GM23338 (cell line): ENCODE results near the gene GRWD1. TPM values are rescaled to one million over a fixed set of nuclear protein-coding genes. Genes with fewer than 3 reads are reported as not detected.

Experiments
- ATAC-seq: fragments of 200-7000 bp; cut with Tn5 transposase; 3 replicates; pipeline ENCODE4 v1.9.1; 2020
- DNase-seq: peaks from one replicate; pipeline ENCODE4 v3.0.0-alpha.2; 2015; ENCODE audit warnings: low spot score
- H2AFZ ChIP-seq: fragments of 200-600 bp; sonication (generic); 2 replicates; pipeline ENCODE4 v1.8.0; 2016; ENCODE audit warnings: antibody characterized with exemption, mild to moderate bottlenecking, moderate library complexity
- H3F3A ChIP-seq: fragments of 200-600 bp; sonication (generic); replicated peaks from 2 replicates; pipeline ENCODE4 v1.8.0; 2017; ENCODE audit warnings: antibody characterized with exemption, mixed run types, low read depth
- H3K27ac ChIP-seq: fragments of 200-600 bp; sonication (generic); 2 replicates; pipeline ENCODE4 v1.6.1; 2016; ENCODE audit warnings: low read depth
- H3K27me3 ChIP-seq: fragments of 200-600 bp; sonication (generic); 2 replicates; pipeline ENCODE4 v1.8.0; 2016; ENCODE audit warnings: mild to moderate bottlenecking, mixed run types, moderate library complexity; ENCODE audit not compliant: insufficient read depth
- H3K36me3 ChIP-seq: fragments of 200-600 bp; sonication (generic); 2 replicates; pipeline ENCODE4 v1.8.0; 2016; ENCODE audit warnings: mild to moderate bottlenecking; ENCODE audit not compliant: insufficient read depth
- H3K4me1 ChIP-seq: fragments of 200-600 bp; sonication (generic); 2 replicates; pipeline ENCODE4 v1.8.0; 2016; ENCODE audit warnings: mild to moderate bottlenecking, moderate library complexity; ENCODE audit not compliant: insufficient read depth
- H3K4me2 ChIP-seq: fragments of 200-600 bp; sonication (generic); 2 replicates; pipeline ENCODE4 v1.7.1; 2017; ENCODE audit warnings: mixed run types
- H3K4me3 ChIP-seq: fragments of 200-600 bp; sonication (generic); 2 replicates; pipeline ENCODE4 v1.6.1; 2016; ENCODE audit warnings: mixed run types
- H3K79me2 ChIP-seq: fragments of 200-600 bp; sonication (generic); replicated peaks from 2 replicates; pipeline ENCODE4 v1.8.0; 2017; ENCODE audit warnings: mild to moderate bottlenecking; ENCODE audit not compliant: insufficient read depth
- H3K9me2 ChIP-seq: fragments of 200-600 bp; sonication (generic); 2 replicates; pipeline ENCODE4 v1.8.0; 2017; ENCODE audit not compliant: insufficient read depth
- H4K20me1 ChIP-seq: fragments of 200-600 bp; sonication (generic); replicated peaks from 2 replicates; pipeline ENCODE4 v1.8.0; 2017; ENCODE audit warnings: mild to moderate bottlenecking; ENCODE audit not compliant: insufficient read depth
- H3K27ac Mint-ChIP-seq: 2 replicates; pipeline ENCODE4 v1.8.0; 2020; ENCODE audit warnings: inconsistent platforms, mild to moderate bottlenecking, moderate library complexity, mixed read lengths
- H3K27me3 Mint-ChIP-seq: 3 replicates; pipeline ENCODE4 v1.8.0; 2022; ENCODE audit warnings: low read depth, mild to moderate bottlenecking, moderate library complexity, mixed read lengths, inconsistent platforms; ENCODE audit not compliant: insufficient read depth, poor library complexity
- H3K36me3 Mint-ChIP-seq: 3 replicates; pipeline ENCODE4 v1.8.0; 2021; ENCODE audit warnings: low read depth, mild to moderate bottlenecking, inconsistent platforms, moderate library complexity, mixed read lengths
- H3K4me1 Mint-ChIP-seq: 3 replicates; pipeline ENCODE4 v1.8.0; 2020; ENCODE audit warnings: mild to moderate bottlenecking, inconsistent platforms, mixed read lengths
- H3K4me3 Mint-ChIP-seq: 3 replicates; pipeline ENCODE4 v1.8.0; 2021; ENCODE audit warnings: moderate library complexity, mild to moderate bottlenecking, inconsistent platforms, mixed read lengths
- H3K9me3 Mint-ChIP-seq: 3 replicates; pipeline ENCODE4 v1.8.0; 2020; ENCODE audit warnings: moderate library complexity, mild to moderate bottlenecking, inconsistent platforms, mixed read lengths
- JUNB ChIP-seq: IDR thresholded peaks from one replicate; pipeline ENCODE4 v1.6.1; 2016; ENCODE audit warnings: antibody characterized with exemption; ENCODE audit not compliant: unreplicated experiment
- POLR2AphosphoS5 ChIP-seq: IDR thresholded peaks from 2 replicates; pipeline ENCODE4 v1.6.1; 2016; ENCODE audit warnings: antibody characterized with exemption, low read depth
- REST ChIP-seq: IDR thresholded peaks from one replicate; pipeline ENCODE4 v1.6.1; 2018; ENCODE audit warnings: antibody characterized with exemption; ENCODE audit not compliant: unreplicated experiment
- STAT1 ChIP-seq: IDR thresholded peaks from one replicate; pipeline ENCODE4 v1.6.1; 2016; ENCODE audit warnings: antibody characterized with exemption; ENCODE audit not compliant: unreplicated experiment
- ZNF114 ChIP-seq: fragments of 250-450 bp; sonication (Bioruptor Pico); IDR thresholded peaks from 2 replicates; pipeline ENCODE4 v1.5.0; 2020; ENCODE audit warnings: mild to moderate bottlenecking, moderate library complexity
- ZNF462 ChIP-seq: fragments of 250-450 bp; sonication (Bioruptor Pico); IDR thresholded peaks from 2 replicates; pipeline ENCODE4 v1.5.0; 2020; ENCODE audit warnings: mild to moderate bottlenecking, moderate library complexity
- polyA plus RNA-seq: library from polyadenylated mRNA; unstranded; fragments of >200 nt; fragmentation: Nextera tagmentation; extraction: Ambion mirVana; gene quantifications from 2 replicates; pipeline ENCODE4 v1.2.1, GENCODE V29; 2016
- total RNA-seq: library from RNA; depleted of rRNA; stranded (reverse); fragments of >200 nt; shearing (Covaris generic); gene quantifications from 2 replicates; pipeline ENCODE4 v1.2.3, GENCODE V29; 2014

Gene GRWD1
- total and polyA plus RNA-seq, 2 experiments from 2014 or later, result 23.2 to 58.0 TPM

- TF ChIP-seq ZNF462 (CRISPR knock-in tag), result no peak
Observed at GRCh38 chr19:48450863-48451262, 5.1 kb downstream of the GRWD1 start (continued).

- Histone ChIP-seq H3F3A (peaks cover 18% of the 10 kb centered on the region), H3K79me2 (peaks cover 21% of the 10 kb centered on the region), H3K27ac (no peak overlapping the region), H3K4me2 (no peak overlapping the region), H3K27me3 (no peaks in the 10 kb centered on the region), H4K20me1 (peaks cover 17% of the 10 kb centered on the region), H3K9me2 (no peaks in the 10 kb centered on the region), H3K36me3 (peaks cover 29% of the 10 kb centered on the region), H3K4me3 (no peak overlapping the region), H2AFZ (no peak overlapping the region), H3K4me1 (no peaks in the 10 kb centered on the region; the same call in 1 of the 2 replicates)
- no peaks in the 10 kb centered on the region; the same call in 2 of the 3 replicates for H3K9me3 Mint-ChIP-seq
- H3K4me1 Mint-ChIP-seq, result no peaks in the 10 kb centered on the region
- ATAC-seq (no peak), DNase-seq (no peak)
- peaks cover 81% of the 10 kb centered on the region for H3K36me3 Mint-ChIP-seq
- H3K4me3 Mint-ChIP-seq, result no peak overlapping the region
- no peaks in the 10 kb centered on the region for H3K27me3 Mint-ChIP-seq
- H3K27ac Mint-ChIP-seq, result no peak overlapping the region
- TF ChIP-seq ZNF114, result no peak
- no peak for TF ChIP-seq REST
- TF ChIP-seq POLR2AphosphoS5, result no peak
- TF ChIP-seq STAT1, result no peak
- no peak for TF ChIP-seq ZNF462 (CRISPR knock-in tag)
- TF ChIP-seq JUNB, result no peak
Observed at GRCh38 chr19:48451624-48452023, 5.8 kb downstream of the GRWD1 start.
